HepG2 (cell line): ENCODE data around the gene GNAZ. TPM values are rescaled to one million over a fixed set of nuclear protein-coding genes. Genes with fewer than 3 reads are reported as not detected.

ENCODE experiments used
- ATAC-seq: fragments of 200-7000 bp; cut with Tn5 transposase; 3 replicates; pipeline ENCODE4 v1.9.1; 2020; ENCODE audit warnings: mild to moderate bottlenecking, moderate library complexity
- BruUV-seq: library from RNA; stranded (reverse); fragments of 400-500 nt; replicated peaks from 2 replicates; lab custom pipeline; 2021; lab: Mats Ljungman, UMichigan
- CTCF ChIA-PET: fragments of 300-600 bp; formaldehyde crosslinking; extraction: SDS; loops from one replicate; lab custom pipeline; 2021; ENCODE audit warnings: low total read pairs, inconsistent platforms, low intra/inter-chr PET ratio; lab: Yijun Ruan, JAX
- POLR2A ChIA-PET: fragments of 350-600 bp; sonication (Branson Sonifier 250); formaldehyde crosslinking; loops from one replicate; lab custom pipeline; 2020; ENCODE audit warnings: antibody characterized with exemption, inconsistent platforms; lab: Yijun Ruan, JAX
- DNase-seq: peaks from one replicate; pipeline ENCODE4 v3.0.0-alpha.2; 2015; ENCODE audit warnings: low spot score
- FAIRE-seq: peaks from 3 replicates; lab custom pipeline; 2011; peaks lifted over from hg19 to GRCh38; lab: Jason Lieb, UNC
- H2AFZ ChIP-seq: one replicate; pipeline ENCODE4 v1.6.1; 2011; ENCODE audit warnings: low read length, inconsistent platforms
- H3K27ac ChIP-seq: fragments of 300-600 bp; 3 replicates; pipeline ENCODE4 v1.8.0; 2011; ENCODE audit warnings: mixed run types, mild to moderate bottlenecking, mixed read lengths, low read length, inconsistent platforms; ENCODE audit not compliant: insufficient read depth; ENCODE audit errors: extremely low read length
- H3K27me3 ChIP-seq, 2 experiments: fragments of 200-600 bp in 1 of 2; 2 replicates in 1 of 2; 3 replicates in 1 of 2; pipeline versions ENCODE4 v1.6.0 to v1.8.0; 2011; ENCODE audit warnings: low read length in 2 of 2, mild to moderate bottlenecking in 2 of 2, moderate library complexity in 2 of 2, inconsistent platforms in 1 of 2; ENCODE audit not compliant: insufficient read depth in 2 of 2, control insufficient read depth in 1 of 2
- H3K36me3 ChIP-seq, 2 experiments: fragments of 200-600 bp in 1 of 2; replicated peaks in 1 of 2; 2 replicates in 1 of 2; 3 replicates in 1 of 2; pipeline versions ENCODE4 v1.5.1 to v1.8.0; 2011; ENCODE audit warnings: low read length in 2 of 2, inconsistent platforms in 1 of 2; ENCODE audit not compliant: insufficient read depth in 2 of 2, control insufficient read depth in 1 of 2
- H3K4me1 ChIP-seq: 2 replicates; pipeline ENCODE4 v1.5.1; 2012; ENCODE audit warnings: low read length, inconsistent platforms; ENCODE audit not compliant: insufficient read depth
- H3K4me2 ChIP-seq: 2 replicates; pipeline ENCODE4 v1.6.0; 2011; ENCODE audit warnings: low read depth, low read length, inconsistent platforms
- H3K4me3 ChIP-seq, 3 experiments: fragments of 200-600 bp in 1 of 3; sonication (generic), shearing (Covaris generic) in 1 of 3; replicated peaks in 1 of 3; 2 replicates each; pipeline ENCODE4 v1.5.1; 2011 to 2016; ENCODE audit warnings: low read length in 3 of 3, inconsistent platforms in 2 of 3, low read depth in 2 of 3, mild to moderate bottlenecking in 2 of 3, control low read depth in 1 of 3, mixed read lengths in 1 of 3; ENCODE audit not compliant: insufficient read depth in 1 of 3
- H3K79me2 ChIP-seq: one replicate; pipeline ENCODE4 v1.6.1; 2011; ENCODE audit warnings: low read length, inconsistent platforms; ENCODE audit not compliant: insufficient read depth
- H3K9ac ChIP-seq: 2 replicates; pipeline ENCODE4 v1.6.0; 2011; ENCODE audit warnings: mild to moderate bottlenecking, low read depth, low read length, inconsistent platforms; ENCODE audit not compliant: insufficient read depth
- H3K9me3 ChIP-seq: 2 replicates; pipeline ENCODE4 v1.5.1; 2012; ENCODE audit warnings: mild to moderate bottlenecking, low read length
- H4K20me1 ChIP-seq: 2 replicates; pipeline ENCODE4 v1.6.0; 2011; ENCODE audit warnings: inconsistent platforms, mild to moderate bottlenecking, low read length, moderate library complexity; ENCODE audit not compliant: insufficient read depth
- AGO1 ChIP-seq: fragments of 200-400 bp; formaldehyde crosslinking; IDR thresholded peaks from 2 replicates; pipeline ENCODE4 v1.6.1; 2017; ENCODE audit warnings: mild to moderate bottlenecking, low read depth, low read length, moderate library complexity; ENCODE audit not compliant: poor library complexity, severe bottlenecking
- ATF6 ChIP-seq: sonication (generic); formaldehyde crosslinking; conservative IDR thresholded peaks from 2 replicates; pipeline ENCODE4 v1.4.0; 2020; ENCODE audit warnings: missing genetic modification reagents
- DBP ChIP-seq: sonication (generic); formaldehyde crosslinking; IDR thresholded peaks from 2 replicates; pipeline ENCODE4 v1.4.0; 2020; ENCODE audit warnings: missing genetic modification reagents; ENCODE audit errors: not compliant biosample characterization
- EHMT2 ChIP-seq: fragments of 200-600 bp; sonication (generic); IDR thresholded peaks from 2 replicates; pipeline ENCODE4 v1.7.0; 2017; ENCODE audit warnings: antibody characterized with exemption, low read depth, low read length, borderline replicate concordance
- FOXA1 ChIP-seq, 2 experiments: fragments of 450-650 bp in 1 of 2; sonication (generic) in 1 of 2; formaldehyde crosslinking in 1 of 2; IDR thresholded peaks; 2 replicates each; pipeline versions ENCODE4 v1.4.0 to v1.6.1; 2016 to 2020; ENCODE audit warnings: missing genetic modification reagents in 1 of 2
- FOXP1 ChIP-seq, 2 experiments: fragments of 450-650 bp in 1 of 2; IDR thresholded peaks; 2 replicates each; pipeline ENCODE4 v1.6.1; 2017 to 2018; ENCODE audit warnings: antibody characterized with exemption in 1 of 2
- KDM6A ChIP-seq: IDR thresholded peaks from 2 replicates; pipeline ENCODE4 v1.6.1; 2016; ENCODE audit warnings: low read depth
- POLR2G ChIP-seq: fragments of 200-400 bp; formaldehyde crosslinking; IDR thresholded peaks from 2 replicates; pipeline ENCODE4 v1.6.1; 2018; ENCODE audit warnings: mild to moderate bottlenecking, low read depth, low read length, moderate library complexity
- REPIN1 ChIP-seq: sonication (generic); formaldehyde crosslinking; IDR thresholded peaks from 2 replicates; pipeline ENCODE4 v1.8.0; 2022; ENCODE audit warnings: missing genetic modification reagents, low read depth, mild to moderate bottlenecking, borderline replicate concordance
- ZFP91 ChIP-seq: sonication (generic); formaldehyde crosslinking; IDR thresholded peaks from 2 replicates; pipeline ENCODE4 v1.9.0; 2022; ENCODE audit warnings: missing genetic modification reagents, mild to moderate bottlenecking, borderline replicate concordance
- ZNF20 ChIP-seq: sonication (generic); formaldehyde crosslinking; IDR thresholded peaks from 2 replicates; pipeline ENCODE4 v1.4.0; 2020; ENCODE audit warnings: mild to moderate bottlenecking, moderate library complexity, missing genetic modification reagents
- ZNF251 ChIP-seq: sonication (generic); formaldehyde crosslinking; IDR thresholded peaks from 2 replicates; pipeline ENCODE4 v1.9.0; 2021; ENCODE audit warnings: mild to moderate bottlenecking, missing genetic modification reagents
- ZNF383 ChIP-seq: sonication (generic); formaldehyde crosslinking; IDR thresholded peaks from 2 replicates; pipeline ENCODE4 v1.4.0; 2020; ENCODE audit warnings: missing genetic modification reagents, mild to moderate bottlenecking, borderline replicate concordance
- ZNF44 ChIP-seq: sonication (generic); formaldehyde crosslinking; IDR thresholded peaks from 2 replicates; pipeline ENCODE4 v1.5.1; 2020; ENCODE audit warnings: mild to moderate bottlenecking, missing genetic modification reagents
- ZNF460 ChIP-seq: sonication (generic); formaldehyde crosslinking; IDR thresholded peaks from 2 replicates; pipeline ENCODE4 v1.5.1; 2020; ENCODE audit warnings: missing genetic modification reagents, mild to moderate bottlenecking, borderline replicate concordance
- ZNF496 ChIP-seq: sonication (generic); formaldehyde crosslinking; IDR thresholded peaks from 2 replicates; pipeline ENCODE4 v1.8.1; 2023; ENCODE audit warnings: mild to moderate bottlenecking, moderate library complexity, missing genetic modification reagents; ENCODE audit not compliant: insufficient replicate concordance
- ZNF530 ChIP-seq: sonication (generic); formaldehyde crosslinking; IDR thresholded peaks from 2 replicates; pipeline ENCODE4 v1.5.0; 2020; ENCODE audit warnings: low read depth, mild to moderate bottlenecking, missing genetic modification reagents
- ZNF552 ChIP-seq: sonication (generic); formaldehyde crosslinking; IDR thresholded peaks from 2 replicates; pipeline ENCODE4 v1.9.0; 2022; ENCODE audit warnings: missing genetic modification reagents, mild to moderate bottlenecking, borderline replicate concordance
- ZNF792 ChIP-seq: IDR thresholded peaks from 2 replicates; pipeline ENCODE4 v1.6.1; 2016
- ZSCAN30 ChIP-seq: sonication (generic); formaldehyde crosslinking; IDR thresholded peaks from 2 replicates; pipeline ENCODE4 v1.5.0; 2020; ENCODE audit warnings: mild to moderate bottlenecking, missing genetic modification reagents
- WGBS: methylation state at CpG from one replicate; pipeline ENCODE4 v1.1.6; 2017; ENCODE audit warnings: low lambda C conversion rate; 5-methylcytosine and 5-hydroxymethylcytosine counted together
- in situ Hi-C: cut with HindIII; loops from 2 replicates; pipeline ENCODE4 v1.10.0; 2017; ENCODE audit warnings: low pct_unique_long_range_greater_than_20kb; ENCODE audit not compliant: extremely low pct_ligation_motif_present
- intact Hi-C: fragments of 100-400 bp; cut with micrococcal nuclease; formaldehyde crosslinking; loops from one replicate; pipeline ENCODE4 v1.10.0; 2022; ENCODE audit not compliant: unreplicated experiment
- polyA plus RNA-seq, 8 experiments: library from polyadenylated mRNA; depleted of rRNA in 3 of 8; stranded (reverse) in 7 of 8; unstranded in 1 of 8; fragments of >200 nt; fragmentation: Illumina TruSeq in 4 of 8; extraction: Trizol in 4 of 8; gene quantifications; 2 replicates each; pipeline versions ENCODE4 v1.2.1 to v1.2.3, GENCODE V29; 2011 to 2016; ENCODE audit warnings: low read depth in 4 of 8, missing spikeins in 1 of 8, mixed read lengths in 1 of 8; ENCODE audit not compliant: insufficient read depth in 1 of 8
- total RNA-seq, 5 experiments: library from RNA; depleted of rRNA; stranded (reverse); fragments of >200 nt; fragmentation: Illumina TruSeq; extraction: Trizol; gene quantifications; 2 replicates each; pipeline ENCODE4 v1.2.3, GENCODE V29; 2016; ENCODE audit warnings: low read depth in 1 of 5

Gene GNAZ
- total and polyA plus RNA-seq, 2 of the 13 experiments (the other 11 are each of a cell fraction or from before 2014, with no cell fraction given): 11.4 to 22.3 TPM

- no TSS peak for BruUV-seq
- H3K27ac ChIP-seq: no peak overlapping the region
- H3K4me3 ChIP-seq: no peak overlapping the region
- no peaks in the 10 kb centered on the region for H3K79me2 ChIP-seq
- peaks cover 2 to 60% of the 10 kb centered on the region in 2 experiments; a peak in 4 of 5 replicates for H3K27me3 ChIP-seq
- no peaks in the 10 kb centered on the region for H3K9me3 ChIP-seq
- H3K4me2 ChIP-seq: no peak overlapping the region
- 27% methylated on average over 4 of the region's 9 CpGs for WGBS
- H2AFZ ChIP-seq: no peak overlapping the region
- H3K36me3 ChIP-seq: no peaks in the 10 kb centered on the region
- in situ Hi-C loops: no loop called here
- FAIRE-seq (no peak), DNase-seq (no peak), ATAC-seq (no peak)
- intact Hi-C loops: no loop called here
- ChIA-PET POLR2A (no interaction called here), CTCF (no interaction called here)
- H3K9ac ChIP-seq: no peak overlapping the region
- H3K4me1 ChIP-seq: no peaks in the 10 kb centered on the region
- TF ChIP-seq ZNF251 (CRISPR knock-in tag) (no peak), ZNF383 (no peak), ZNF530 (CRISPR knock-in tag) (no peak), ZNF460 (CRISPR knock-in tag) (no peak), ZSCAN30 (CRISPR knock-in tag) (no peak), FOXP1 (IDR thresholded peaks at IDR 0.05) (no peak), FOXP1 (CRISPR knock-in tag; IDR thresholded peaks at IDR 0.05) (no peak), DBP (CRISPR knock-in tag) (no peak), ZNF792 (CRISPR knock-in tag) (no peak), ZNF552 (no peak), ZNF44 (CRISPR knock-in tag) (no peak), EHMT2 (no peak), AGO1 (no peak), REPIN1 (CRISPR knock-in tag) (no peak), ZNF20 (CRISPR knock-in tag) (no peak), KDM6A (CRISPR knock-in tag) (no peak), POLR2G (no peak), ZNF496 (no peak), FOXA1 (IDR thresholded peaks at IDR 0.05) (no peak), FOXA1 (CRISPR knock-in tag; IDR thresholded peaks at IDR 0.05) (no peak), ZFP91 (CRISPR knock-in tag) (no peak), ATF6 (CRISPR knock-in tag) (no peak)
- H4K20me1 ChIP-seq: no peaks in the 10 kb centered on the region
Observed at GRCh38 chr22:23060612-23061400, 9.5 kb upstream of the GNAZ start.
